GM18873 (cell line): Measurements from ENCODE around the gene RAB7A.

Source experiments
- ATAC-seq: cut with Tn5 transposase; IDR thresholded peaks from one replicate; pipeline ENCODE4 v1.9.1; 2021; ENCODE audit warnings: mild to moderate bottlenecking, moderate library complexity, moderate number of reproducible peaks; ENCODE audit not compliant: unreplicated experiment, low FRiP score

Gene RAB7A

DNA sequence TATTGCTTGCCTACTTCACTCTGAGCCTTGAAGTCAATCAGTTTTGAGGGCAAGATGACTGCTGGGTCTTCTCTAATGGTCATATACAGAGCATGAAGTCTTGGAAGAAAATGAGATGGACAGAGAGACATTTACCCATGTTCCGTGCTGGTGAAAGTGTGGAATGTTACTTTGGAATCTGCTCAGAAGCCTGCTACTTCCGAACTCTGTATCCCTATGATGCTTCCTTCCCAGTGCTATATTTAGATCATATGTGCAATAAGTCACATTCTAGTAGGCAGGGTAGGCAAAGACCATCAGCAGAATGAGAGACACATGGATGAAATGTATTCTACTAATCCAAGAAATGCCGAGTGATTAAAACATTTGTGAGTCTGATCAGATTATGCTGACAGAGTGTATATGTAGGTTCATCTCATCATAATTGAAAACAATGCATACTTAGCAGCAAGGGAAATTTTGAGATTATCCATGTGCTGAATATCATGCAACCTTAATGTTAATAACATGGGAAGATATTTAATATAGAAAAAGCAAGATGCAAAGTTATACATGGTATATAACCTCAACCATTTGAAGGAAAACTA, 60.5 kb downstream of the RAB7A start:
- ATAC-seq, result no peak

DNA sequence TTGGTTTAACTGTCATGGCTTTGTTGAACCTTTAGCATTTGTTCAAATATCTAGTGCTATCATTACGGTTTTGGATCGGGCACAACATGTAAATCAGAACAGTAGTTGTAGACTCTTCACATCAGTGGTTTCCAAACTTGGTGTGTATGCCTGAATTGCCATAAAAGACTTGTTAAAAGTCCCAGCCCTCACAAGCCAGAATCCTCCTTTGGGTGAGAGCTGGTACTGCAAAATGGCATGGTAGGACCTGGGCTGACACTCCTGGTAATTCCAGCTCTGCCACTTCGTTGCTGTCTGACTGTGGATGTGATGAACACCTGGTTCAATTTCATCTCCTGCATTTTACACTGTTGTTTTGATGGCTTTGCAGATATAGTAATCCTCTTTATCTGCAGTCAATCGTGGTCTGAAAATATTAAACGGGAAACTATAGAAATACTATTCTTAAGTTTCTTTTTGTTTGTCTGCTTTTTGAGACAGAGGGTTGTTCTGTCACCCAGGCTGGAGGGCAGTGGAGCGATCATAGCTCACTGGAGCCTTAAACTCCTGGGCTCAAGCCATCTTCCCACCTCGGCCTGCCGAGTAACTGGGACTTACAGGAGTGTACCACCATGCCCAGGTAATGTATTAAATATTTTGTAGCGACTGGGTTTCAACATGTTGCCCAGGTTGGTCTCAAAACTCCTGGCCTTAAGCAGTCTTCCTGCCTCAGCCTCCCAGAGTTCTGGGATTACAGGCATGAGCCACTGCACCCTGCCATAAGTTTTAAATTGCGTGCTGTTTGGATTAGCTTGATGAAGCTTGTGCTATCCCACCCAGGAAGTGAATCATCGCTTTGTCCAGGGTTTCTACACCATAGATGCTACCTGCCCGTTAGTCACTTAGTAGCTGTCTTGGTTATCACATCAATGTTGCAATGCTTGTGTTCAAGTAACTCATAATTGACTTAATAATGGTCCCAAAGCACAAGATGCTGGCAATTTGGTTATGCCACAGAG, 61.6 kb downstream of the RAB7A start:
- no peak for ATAC-seq

DNA sequence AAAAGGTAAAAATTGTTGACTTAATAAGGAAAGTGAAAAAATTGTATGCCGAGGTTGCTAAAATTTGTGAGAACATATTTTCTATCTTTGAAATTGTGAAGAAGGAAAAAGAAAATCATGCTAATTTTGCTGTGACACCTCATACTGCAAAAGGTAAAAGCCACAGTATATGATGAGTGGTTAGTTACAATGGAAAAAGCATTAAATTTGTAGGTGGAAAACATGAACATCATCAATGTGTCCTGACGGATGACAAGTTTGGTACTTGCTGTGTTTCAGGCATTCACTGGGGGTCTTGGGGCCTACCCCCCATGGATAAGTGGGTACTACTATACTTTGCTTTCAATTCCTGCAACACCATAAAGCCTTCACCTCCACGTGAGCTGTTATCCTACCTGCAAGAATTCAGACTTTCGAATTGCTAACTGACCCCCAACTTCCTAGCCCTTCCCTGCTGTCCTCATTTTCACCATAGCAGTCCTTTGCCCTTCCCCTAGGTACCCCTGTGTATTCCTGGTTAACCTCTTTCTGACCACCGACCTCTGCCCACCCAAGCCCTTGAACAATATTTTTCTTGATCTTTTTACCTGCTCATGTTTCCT, 62.4 kb downstream of the RAB7A start:
- no peak for ATAC-seq

DNA sequence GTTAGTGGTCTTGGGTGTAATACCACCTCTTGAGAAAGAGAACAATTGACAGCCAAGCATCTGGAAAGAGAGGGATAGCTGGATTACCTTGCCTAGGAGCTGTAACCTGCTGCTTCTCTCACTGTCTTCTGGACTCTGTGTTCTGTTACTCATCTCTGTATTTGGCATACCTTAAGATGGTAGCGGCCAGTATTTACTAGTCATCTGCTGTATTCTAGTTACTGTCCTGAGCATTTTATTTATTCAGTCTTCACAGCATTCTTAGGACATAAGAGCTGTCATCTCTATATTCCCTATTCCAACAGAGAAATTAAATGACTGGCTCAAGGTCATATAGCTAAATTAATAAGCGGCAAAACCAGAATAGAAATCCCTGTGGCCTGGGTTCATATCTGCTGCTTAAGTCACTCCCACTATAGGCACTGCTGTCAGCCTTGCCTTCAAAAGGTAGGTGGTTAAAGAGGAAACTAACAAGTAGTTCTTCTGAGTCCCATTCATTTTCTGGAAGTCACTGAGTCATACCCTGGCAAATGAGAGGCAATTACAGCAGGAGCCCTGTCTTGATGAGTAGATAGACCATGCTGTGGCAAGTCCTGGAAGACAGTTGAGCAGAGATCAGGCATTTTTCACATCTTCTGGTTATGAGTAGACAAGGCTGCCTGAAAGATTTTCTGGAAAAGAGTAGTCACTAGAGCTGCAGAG, 68.2 kb downstream of the RAB7A start:
- no peak for ATAC-seq

DNA sequence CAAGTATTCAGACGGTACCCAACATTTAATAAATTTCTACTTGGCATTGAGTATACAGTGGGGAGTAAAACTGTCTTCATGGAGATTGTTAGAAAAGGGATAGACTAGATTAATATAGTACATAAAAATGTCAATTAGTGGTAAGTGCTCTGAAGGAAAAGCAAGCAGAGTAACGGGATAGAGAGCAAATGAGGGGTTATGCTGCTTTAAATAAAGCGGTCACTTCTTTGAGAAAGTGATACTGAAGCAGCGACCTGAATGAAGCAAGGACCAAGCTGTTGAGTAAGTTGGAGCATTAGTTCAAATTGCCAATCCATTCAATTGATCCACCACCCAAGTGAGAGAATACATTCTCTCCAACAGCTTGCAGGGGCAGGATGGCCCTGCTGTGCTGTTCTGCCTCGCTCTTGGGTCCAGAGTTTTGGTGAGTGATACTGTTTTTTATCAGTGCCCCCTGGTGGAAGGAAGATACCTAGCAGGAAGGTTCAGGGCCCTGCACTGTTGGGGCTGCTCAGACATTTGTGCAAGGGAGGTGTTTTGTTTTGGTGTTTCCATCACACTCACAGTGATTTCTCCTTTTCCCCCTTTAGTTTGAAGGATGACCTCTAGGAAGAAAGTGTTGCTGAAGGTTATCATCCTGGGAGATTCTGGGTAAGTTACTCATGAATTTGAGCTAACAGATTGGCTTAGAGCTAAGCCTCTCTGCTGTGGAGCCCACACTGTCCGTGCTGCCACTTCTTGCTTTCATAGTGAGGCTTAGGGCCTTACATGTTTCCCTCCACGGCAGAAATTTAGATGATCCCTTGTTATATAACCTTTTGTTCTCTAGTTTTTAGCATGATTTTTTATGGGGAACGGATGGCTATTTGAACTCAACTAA, 69.0 kb downstream of the RAB7A start:
- peak; percentile 77 for ATAC-seq

DNA sequence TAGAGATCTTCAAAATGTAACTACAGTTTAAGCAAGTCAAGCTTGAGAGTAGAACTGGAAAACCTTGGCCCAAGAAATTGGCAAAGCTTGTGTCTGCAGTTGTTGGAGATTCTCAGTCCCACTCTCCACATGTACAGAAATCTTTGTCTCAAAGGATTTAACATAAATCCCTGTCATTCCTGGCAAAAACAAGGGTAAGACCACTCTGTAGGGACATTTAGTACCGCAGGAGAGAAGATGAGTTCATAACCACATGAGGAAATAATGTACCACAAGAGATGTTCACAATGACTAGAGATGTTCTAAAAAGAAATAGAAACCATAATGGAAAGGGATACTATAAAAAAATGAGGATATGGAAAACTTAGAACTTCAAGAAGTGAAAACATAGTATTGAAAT, 73.7 kb downstream of the RAB7A start:
- no peak for ATAC-seq

DNA sequence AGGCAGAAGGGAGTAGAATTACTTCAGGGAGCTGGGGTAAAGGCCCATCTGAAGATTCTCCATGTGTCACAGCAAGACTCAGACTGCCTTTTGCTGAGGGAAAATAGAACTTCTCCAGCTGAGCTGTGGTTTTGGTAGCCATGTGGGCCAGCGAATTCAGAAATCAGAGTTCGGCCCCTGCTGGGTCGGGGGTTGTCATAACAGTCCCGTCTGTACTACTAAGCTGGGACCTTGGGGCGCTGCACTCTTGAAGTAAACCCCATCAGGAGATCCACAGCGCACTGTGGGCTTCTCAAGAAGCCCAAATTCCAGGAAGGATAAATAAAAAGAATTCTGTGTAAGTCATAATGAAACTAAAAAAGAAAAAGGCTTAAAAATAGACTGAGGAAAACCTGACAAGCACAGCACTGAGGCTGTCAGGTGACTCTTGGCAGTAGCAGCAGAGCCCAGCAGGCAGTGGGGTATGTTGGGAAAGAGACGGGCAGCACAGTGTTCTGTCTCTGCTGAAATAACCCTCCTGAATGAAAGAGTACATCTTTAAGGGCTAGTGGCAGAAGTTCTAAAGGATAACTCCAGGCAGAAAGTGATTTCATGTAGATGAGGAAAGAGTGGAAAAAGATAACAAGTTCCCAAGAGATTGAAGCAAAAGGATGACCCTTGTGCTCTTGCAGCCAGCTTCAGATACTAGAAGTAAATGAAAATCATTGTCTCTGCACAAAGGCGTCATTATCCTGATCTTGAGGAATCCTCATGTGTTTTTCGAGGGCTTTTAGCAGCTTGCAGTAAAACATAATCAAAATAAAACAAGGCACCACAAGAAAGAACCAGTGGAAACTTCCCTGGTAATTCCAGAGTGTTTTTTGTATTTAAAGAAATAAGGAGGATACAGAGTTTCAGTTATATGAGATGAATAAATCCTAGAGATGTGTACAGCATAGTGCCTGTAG, 74.5 kb downstream of the RAB7A start:
- ATAC-seq, result no peak

DNA sequence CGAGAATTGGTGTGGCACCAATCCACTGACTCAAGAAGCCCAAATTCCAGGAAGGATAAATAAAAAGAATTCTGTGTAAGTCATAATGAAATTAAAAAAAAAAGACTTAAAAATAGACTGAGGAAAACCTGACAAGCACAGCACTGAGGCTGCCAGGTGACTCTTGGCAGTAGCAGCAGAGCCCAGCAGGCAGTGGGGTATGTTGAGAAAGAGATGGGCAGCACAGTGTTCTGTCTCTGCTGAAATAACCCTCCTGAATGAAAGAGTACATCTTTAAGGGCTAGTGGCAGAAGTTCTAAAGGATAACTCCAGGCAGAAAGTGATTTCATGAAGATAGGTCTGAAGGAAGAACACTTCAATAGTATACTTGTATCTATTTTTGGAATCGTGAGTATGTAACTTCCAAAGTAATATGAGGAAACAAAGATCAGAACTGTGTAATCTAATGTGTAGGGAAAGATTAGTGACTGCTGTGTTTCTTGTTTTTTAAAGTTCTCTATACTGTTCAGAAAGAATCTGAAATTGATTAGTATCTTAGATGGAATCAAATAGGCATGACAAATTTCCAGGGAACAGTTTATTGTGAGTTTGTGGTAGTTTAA, 75.9 kb downstream of the RAB7A start:
- ATAC-seq, result no peak

DNA sequence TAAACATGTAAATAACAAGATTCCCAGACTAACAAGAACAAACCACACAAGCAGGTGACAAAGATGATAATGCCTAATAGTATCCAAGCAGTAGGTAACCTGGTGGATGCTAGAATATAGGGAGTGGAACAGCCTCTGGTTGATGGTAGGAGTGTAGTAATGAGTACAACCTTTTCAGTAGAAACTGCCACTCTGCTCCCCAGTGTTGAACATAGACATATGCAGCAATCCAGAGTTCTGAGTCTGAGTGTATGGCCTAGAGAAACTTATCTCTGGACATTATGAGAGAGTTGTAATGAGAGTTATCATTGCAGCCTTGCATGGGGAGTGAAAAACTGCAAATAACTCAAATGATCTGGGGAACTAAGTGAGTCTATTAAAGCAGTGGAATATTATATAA, 77.3 kb downstream of the RAB7A start:
- ATAC-seq, result no peak

DNA sequence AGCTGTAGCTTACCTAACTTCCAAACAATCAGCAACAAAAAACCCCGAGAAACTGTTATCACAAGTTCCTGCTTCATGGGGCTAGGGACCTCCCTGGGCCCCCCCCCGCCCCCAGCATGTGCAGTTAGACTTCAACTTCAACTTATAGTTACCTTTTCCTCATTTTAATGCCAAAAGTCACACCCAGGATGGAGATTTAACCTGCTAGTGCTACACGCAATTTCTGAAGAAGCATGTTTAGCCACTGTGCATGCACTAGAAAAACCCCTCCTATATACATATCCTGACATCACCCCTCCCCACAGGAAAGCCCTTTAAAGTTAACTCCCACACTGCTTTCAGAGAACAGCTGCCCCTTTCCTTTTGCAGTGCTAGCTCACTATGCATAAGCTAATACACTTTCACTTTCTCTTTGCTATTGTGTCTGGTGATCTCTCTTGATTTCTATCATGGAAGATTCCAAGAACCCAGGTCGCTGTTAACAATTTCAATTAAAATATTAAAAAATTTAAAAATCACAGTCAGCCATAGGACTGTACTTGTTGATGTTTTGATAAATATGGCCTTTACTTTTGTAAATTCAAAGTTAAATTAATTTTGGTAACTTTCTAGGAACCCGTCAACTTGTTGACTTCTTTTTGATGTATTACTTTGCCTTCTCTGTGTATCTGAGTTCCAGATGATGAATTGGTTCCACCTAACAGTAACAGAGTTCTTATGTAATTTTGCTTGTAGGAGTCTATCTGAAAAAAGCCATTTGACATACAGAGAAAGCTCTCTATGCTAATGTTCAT, 78.2 kb downstream of the RAB7A start:
- ATAC-seq, result peak; percentile 91

DNA sequence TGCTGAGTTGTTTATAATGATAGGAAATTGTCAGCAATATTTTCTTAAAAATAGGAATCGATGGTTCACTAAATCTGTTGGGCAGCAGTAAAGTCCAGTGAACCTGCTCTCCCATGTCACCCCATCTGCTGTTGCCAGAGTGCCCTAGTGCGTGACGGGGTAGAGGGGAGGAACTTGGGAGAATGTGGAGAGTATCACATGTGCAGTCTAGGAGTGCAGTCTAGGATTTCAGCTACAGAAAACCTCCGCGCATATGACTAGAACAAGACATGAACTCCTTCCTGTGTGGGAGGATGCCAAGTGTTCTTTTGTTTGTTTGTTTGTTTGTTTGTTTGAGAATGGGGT, 78.8 kb downstream of the RAB7A start:
- no peak for ATAC-seq

DNA sequence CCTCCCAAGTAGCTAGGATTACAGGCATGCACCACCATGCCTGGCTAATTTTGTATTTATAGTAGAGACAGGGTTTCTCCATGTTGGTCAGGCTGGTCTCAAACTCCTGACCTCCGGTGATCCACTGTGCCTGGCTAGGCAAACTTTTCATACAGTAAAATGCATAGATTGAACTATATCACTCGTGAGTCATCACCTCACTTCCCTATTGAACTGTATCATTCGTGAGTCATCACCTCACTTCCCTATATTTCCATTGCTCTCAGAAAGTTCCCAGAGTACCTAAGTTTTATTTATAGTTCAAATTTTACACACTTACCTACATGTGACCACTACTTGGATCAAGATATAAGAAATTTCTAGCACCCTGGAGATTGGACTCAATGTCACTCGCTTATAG, 79.8 kb downstream of the RAB7A start:
- no peak for ATAC-seq

DNA sequence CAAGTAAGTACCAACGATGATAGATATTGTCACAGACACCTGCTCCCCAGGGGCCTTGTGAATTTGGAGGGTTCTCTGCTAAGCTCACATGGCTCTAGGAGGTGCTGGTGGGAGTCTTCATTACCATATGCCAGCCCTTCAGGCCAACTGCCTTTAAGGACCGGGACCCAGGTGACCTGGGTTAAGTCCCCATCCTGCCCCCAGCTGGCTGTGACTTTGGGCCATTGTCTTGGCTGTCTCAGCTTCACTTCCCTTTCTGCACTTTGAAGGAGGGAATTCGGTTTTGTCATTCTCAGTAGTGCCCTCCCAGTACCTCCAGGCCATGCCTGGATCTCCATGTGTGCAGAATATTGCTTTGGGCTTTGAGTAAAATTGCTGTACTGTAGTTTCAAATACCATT, 80.6 kb downstream of the RAB7A start:
- ATAC-seq, result no peak

DNA sequence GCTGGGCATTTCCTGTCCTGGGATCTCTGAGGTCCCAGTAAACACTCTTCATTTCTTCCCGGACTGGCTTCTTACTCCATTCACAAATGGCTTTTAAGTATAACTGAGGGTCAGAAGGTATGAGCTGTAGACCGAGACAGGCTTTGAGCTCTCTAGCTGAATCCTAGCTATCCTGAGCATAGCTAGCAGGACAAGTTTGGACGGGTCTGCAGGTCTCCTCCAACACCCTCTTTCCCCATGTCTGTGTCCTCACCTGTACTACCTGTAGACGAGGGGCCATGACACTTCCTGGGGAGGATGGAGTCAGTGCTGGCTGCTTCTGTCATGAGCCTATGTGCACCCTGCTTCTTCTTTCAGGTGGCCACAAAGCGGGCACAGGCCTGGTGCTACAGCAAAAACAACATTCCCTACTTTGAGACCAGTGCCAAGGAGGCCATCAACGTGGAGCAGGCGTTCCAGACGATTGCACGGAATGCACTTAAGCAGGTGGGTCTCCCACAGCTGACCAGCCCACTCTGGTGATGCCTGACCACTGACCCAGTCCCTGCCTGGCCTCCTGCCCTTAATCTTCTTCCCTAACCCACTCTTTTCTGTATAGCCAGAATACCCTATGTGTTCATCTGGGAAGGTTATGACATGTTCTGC, 81.3 kb downstream of the RAB7A start:
- no peak for ATAC-seq

DNA sequence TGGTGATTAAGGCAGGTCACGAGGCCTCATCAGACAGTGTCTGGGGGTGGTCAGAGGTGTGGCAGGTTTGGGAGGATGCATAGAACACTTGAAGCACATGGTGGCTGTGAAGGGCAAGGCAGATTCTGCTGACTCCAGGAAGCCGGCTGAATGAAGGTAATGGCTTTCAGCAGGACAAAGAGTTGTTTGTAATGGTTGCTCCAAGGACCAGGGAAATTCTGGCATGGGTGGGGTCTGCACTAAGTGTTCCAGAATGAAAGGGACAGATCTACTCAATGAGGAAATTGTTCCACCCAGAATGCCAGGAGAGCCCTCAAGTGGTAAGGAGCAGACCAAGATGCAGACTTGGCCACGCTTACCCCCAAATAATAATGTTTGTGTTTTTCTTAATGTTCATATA, 82.7 kb downstream of the RAB7A start:
- no peak for ATAC-seq

DNA sequence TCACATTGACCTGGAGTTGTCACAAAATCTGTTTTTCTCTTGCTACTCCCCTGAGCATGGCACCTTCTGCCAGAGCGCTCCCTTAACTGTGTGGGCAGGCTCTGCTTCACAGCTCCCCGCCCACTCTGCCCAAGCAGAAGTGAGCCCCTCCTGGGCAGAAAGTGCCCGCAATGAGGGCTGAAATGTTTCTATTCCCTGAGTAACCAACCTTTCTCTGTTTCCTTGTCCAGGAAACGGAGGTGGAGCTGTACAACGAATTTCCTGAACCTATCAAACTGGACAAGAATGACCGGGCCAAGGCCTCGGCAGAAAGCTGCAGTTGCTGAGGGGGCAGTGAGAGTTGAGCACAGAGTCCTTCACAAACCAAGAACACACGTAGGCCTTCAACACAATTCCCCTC, 87.1 kb downstream of the RAB7A start:
- no peak for ATAC-seq

DNA sequence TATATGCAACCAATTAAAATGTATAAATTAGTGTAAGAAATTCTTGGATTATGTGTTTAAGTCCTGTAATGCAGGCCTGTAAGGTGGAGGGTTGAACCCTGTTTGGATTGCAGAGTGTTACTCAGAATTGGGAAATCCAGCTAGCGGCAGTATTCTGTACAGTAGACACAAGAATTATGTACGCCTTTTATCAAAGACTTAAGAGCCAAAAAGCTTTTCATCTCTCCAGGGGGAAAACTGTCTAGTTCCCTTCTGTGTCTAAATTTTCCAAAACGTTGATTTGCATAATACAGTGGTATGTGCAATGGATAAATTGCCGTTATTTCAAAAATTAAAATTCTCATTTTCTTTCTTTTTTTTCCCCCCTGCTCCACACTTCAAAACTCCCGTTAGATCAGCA, 88.1 kb downstream of the RAB7A start:
- ATAC-seq, result no peak
